Left lung (tissue), 10 donors: Measurements from ENCODE around the gene TTC7B. TPM values are rescaled to one million over a fixed set of nuclear protein-coding genes. Genes with fewer than 3 reads are reported as not detected.

Experiments
- ATAC-seq: fragments of 200-7000 bp; cut with Tn5 transposase; one replicate; pipeline ENCODE4 v1.9.1; 2020; ENCODE audit warnings: moderate library complexity
- DNase-seq, 4 donors: peaks; one replicate each; pipeline ENCODE4 v3.0.0-alpha.2; 2013 to 2020
- H3K27ac ChIP-seq, 2 donors: fragments of 200-600 bp; sonication (generic) in 1 of 2; one replicate each; pipeline versions ENCODE4 v1.5.0 to v1.8.0; 2020 to 2021
- H3K27me3 ChIP-seq, 2 donors: fragments of 200-600 bp; sonication (generic) in 1 of 2; one replicate each; pipeline versions ENCODE4 v1.5.0 to v1.8.0; 2020 to 2021
- H3K36me3 ChIP-seq, 2 donors: fragments of 200-600 bp; sonication (generic) in 1 of 2; one replicate each; pipeline versions ENCODE4 v1.5.0 to v1.8.0; 2020 to 2021
- H3K4me1 ChIP-seq, 2 donors: fragments of 200-600 bp; one replicate each; pipeline ENCODE4 v1.8.0; 2021
- H3K4me3 ChIP-seq, 2 donors: fragments of 200-600 bp; sonication (generic) in 1 of 2; one replicate each; pipeline versions ENCODE4 v1.5.0 to v1.8.0; 2020 to 2021; ENCODE audit warnings: mild to moderate bottlenecking in 1 of 2
- H3K9me3 ChIP-seq, 2 donors: fragments of 200-600 bp; sonication (generic) in 1 of 2; one replicate each; pipeline versions ENCODE4 v1.5.0 to v1.8.0; 2020 to 2021
- intact Hi-C, 2 donors: fragments of 100-400 bp; cut with DNase I; formaldehyde crosslinking; loops; one replicate each; pipeline versions ENCODE4 v1.11.2 to v1.14.2; 2022
- polyA plus RNA-seq, 6 donors: library from polyadenylated mRNA; unstranded; fragments of 120-200 nt; gene quantifications; one replicate each; pipeline ENCODE4 v1.2.1, GENCODE V29; 2013; ENCODE audit not compliant: insufficient read length in 6 of 6
- total RNA-seq, 2 donors: library from RNA; stranded (reverse); fragmentation: NEBNext Ultra II Directional; extraction: Animal tissue kit (Norgen Biotek cat#: 25700); gene quantifications; one replicate each; pipeline ENCODE4 v1.2.1, GENCODE V29; 2021
- TF ChIP-seq, protein P1 (sequence below), 2 donors: fragments of 200-600 bp; sonication (generic) in 1 of 2; IDR thresholded peaks; one replicate each; pipeline versions ENCODE4 v1.5.0 to v1.8.0; 2021; ENCODE audit warnings: antibody characterized with exemption in 2 of 2
- donor health status: DM: no; HTN: yes; CAD: no.
- donor health status: DM: no; HTN: no; CAD: no.

TTC7B gene
- total and polyA plus RNA-seq, 8 donors: 26.8 to 47.5 (median 39.5) TPM

DNA sequence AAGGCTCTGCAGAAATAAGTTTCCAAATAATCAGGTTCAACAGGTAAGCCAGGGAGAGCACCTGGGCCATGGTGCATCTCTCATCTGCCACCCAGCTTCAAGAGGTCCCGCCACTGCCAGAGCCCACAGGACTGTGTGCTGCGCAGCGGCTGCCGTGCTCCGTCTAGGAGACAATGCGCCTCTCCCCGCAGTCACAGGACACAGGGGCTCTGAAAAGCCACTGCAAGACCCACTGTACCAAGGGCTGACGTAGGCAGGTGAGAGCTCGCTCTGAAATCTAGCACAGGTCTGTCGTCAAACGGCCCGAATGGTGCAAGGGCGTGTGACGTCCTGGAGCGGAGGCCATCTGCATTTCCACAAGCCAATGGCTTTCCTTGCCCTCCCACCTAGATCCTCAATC is 218.3 kb downstream of the TTC7B start:
- Histone ChIP-seq H3K4me1 (peaks cover 0 to 8% of the 10 kb centered on the region in 2 donors), H3K4me3 (no peak overlapping the region), H3K27me3 (no peaks in the 10 kb centered on the region), H3K9me3 (no peaks in the 10 kb centered on the region), H3K27ac (no peak overlapping the region), H3K36me3 (no peaks in the 10 kb centered on the region)
- intact Hi-C loops: no loop called here
- no peak for DNase-seq
- TF ChIP-seq, protein P1, sequence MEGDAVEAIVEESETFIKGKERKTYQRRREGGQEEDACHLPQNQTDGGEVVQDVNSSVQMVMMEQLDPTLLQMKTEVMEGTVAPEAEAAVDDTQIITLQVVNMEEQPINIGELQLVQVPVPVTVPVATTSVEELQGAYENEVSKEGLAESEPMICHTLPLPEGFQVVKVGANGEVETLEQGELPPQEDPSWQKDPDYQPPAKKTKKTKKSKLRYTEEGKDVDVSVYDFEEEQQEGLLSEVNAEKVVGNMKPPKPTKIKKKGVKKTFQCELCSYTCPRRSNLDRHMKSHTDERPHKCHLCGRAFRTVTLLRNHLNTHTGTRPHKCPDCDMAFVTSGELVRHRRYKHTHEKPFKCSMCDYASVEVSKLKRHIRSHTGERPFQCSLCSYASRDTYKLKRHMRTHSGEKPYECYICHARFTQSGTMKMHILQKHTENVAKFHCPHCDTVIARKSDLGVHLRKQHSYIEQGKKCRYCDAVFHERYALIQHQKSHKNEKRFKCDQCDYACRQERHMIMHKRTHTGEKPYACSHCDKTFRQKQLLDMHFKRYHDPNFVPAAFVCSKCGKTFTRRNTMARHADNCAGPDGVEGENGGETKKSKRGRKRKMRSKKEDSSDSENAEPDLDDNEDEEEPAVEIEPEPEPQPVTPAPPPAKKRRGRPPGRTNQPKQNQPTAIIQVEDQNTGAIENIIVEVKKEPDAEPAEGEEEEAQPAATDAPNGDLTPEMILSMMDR (IDR thresholded peaks at IDR 0.05): no peak
- ATAC-seq: no peak

DNA sequence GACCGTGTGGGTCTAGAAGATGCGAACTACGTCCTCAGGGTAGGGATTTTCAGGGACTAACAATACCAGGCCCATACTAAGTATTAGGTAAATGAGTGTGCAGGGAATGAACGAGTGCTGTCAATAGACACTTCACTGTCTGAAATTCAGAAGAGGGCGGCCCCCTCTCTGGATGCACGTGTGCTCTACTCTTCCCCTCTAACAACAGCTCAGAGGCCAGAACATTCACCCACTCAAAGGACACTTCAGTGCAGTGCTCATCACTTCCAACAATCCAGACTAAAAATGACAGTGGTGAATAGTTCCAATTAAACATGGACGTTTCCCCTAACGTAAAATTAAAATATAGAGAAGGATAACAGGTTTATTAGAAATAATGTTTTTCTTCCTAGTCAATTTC is 219.5 kb downstream of the TTC7B start:
- Histone ChIP-seq H3K4me1 (peaks cover 0 to 7% of the 10 kb centered on the region in 2 donors), H3K27me3 (no peaks in the 10 kb centered on the region), H3K4me3 (no peak overlapping the region), H3K36me3 (no peaks in the 10 kb centered on the region), H3K27ac (no peak overlapping the region), H3K9me3 (no peaks in the 10 kb centered on the region)
- ATAC-seq (no peak), DNase-seq (no peak)
- intact Hi-C loops: no loop called here
- TF ChIP-seq, protein P1 (IDR thresholded peaks at IDR 0.05): no peak

DNA sequence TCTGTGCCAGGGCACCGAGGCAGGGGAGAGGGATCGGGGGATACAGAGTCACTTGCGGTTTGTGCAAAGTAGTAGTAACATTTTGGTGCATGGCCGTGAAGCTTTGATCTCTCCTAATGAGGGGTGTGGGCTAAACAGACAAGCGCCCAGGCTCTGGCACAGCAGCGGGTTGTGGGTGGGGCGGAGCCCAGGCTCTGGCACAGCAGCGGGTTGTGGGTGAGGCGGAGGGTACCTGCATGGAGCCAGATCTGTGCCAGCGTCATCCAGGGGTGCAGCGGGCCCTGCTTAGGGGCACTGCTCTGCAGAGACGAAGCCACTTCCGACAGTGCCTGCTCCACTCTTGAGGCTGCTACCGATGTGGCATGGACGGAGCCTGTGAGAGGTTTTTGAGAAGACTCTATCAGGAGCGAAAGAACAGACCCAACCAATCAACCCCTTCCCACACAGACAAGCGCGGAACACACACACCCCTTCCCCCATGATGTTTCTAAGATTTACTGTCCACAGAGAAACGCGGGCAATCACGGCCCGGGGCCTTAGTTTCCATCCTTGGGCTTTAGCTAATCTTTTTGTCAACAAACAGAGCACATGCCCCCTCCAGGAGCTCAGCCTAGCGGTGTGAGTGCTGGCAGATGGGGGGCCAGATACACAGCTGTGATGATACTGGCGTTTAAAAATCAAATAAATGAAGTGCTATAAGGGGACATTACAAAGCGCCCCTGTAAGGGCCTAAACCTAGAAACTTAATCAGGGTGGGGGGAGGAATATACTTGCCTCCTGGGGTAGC is 222.8 kb downstream of the TTC7B start:
- no peak for ATAC-seq

DNA sequence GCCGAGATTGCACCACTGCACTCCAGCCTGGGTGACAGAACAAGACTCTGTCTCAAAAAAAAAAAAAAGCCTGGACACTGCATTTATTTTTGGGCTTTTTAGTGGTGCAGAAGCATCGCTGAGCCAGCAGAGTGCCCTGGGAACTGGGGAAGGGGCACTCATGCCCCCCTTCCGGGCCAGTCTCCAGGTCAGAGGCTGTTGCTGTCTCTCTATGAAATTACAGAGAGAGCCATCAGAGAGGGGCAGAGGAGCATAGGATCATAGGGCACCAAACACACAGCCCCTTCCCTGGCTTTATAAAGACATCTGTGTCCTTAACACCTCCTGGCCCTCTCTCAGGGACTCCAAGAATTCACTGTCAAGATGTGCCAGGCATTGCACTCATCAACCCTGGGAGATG is 223.6 kb downstream of the TTC7B start:
- ATAC-seq: no peak
- no peak overlapping the region for H3K4me3 ChIP-seq
- peaks cover 0 to 5% of the 10 kb centered on the region in 2 donors for H3K36me3 ChIP-seq
- TF ChIP-seq, protein P1 (IDR thresholded peaks at IDR 0.05): no peak
- no peaks in the 10 kb centered on the region for H3K27me3 ChIP-seq
- intact Hi-C loops: no loop called here
- H3K4me1 ChIP-seq: no peaks in the 10 kb centered on the region
- H3K27ac ChIP-seq: no peak overlapping the region
- DNase-seq: no peak
- H3K9me3 ChIP-seq: no peaks in the 10 kb centered on the region

More for the DNA sequence above, 222.8 kb downstream of the TTC7B start:
- DNase-seq: no peak
- H3K4me1 ChIP-seq: no peaks in the 10 kb centered on the region
- H3K36me3 ChIP-seq: no peaks in the 10 kb centered on the region
- H3K27me3 ChIP-seq: no peaks in the 10 kb centered on the region
- H3K4me3 ChIP-seq: no peak overlapping the region
- no peak overlapping the region for H3K27ac ChIP-seq
- H3K9me3 ChIP-seq: no peaks in the 10 kb centered on the region
- intact Hi-C loops: no loop called here
- TF ChIP-seq, protein P1 (IDR thresholded peaks at IDR 0.05): no peak

DNA sequence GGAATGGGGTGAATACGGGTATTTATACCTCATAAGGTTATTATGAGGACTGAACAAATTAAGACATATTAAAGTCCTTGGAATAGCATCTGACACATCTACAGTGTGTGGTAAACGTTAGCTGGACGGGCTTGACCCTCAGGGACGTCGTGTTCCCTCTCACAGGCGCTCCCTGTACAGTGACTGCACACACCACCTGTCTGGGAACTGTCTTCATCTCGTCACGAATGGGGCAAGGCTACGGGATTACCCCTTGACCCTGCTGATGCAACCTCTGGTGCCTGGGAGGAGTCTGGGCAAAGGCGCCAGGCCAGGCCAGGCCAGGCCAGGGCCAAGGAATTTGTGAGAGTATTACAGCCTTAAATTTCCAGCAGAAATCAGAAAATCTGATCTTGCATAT is 228.3 kb downstream of the TTC7B start:
- DNase-seq: no peak
- Histone ChIP-seq H3K36me3 (peaks cover 0 to 10% of the 10 kb centered on the region in 2 donors), H3K27ac (no peak overlapping the region), H3K4me1 (no peaks in the 10 kb centered on the region), H3K27me3 (no peaks in the 10 kb centered on the region), H3K9me3 (no peaks in the 10 kb centered on the region), H3K4me3 (no peak overlapping the region)
- no peak for ATAC-seq
- intact Hi-C loops: no loop called here
- TF ChIP-seq, protein P1 (IDR thresholded peaks at IDR 0.05): no peak
